Stimulated activated CD8-positive, alpha-beta memory T cell treated with anti-CD3 and anti-CD28 coated beads, Interleukin-7, amount 100 ng/mL, for 1 hour (primary cell): ENCODE results near the gene RFT1.

ENCODE experiments used
- DNase-seq, 2 donors: peaks; one replicate each; pipeline ENCODE4 v3.0.0-alpha.2; 2020; ENCODE audit warnings: low read depth in 2 of 2

RFT1 gene

GRCh38 chr3:53150247-53151085 is 20.2 kb upstream of the RFT1 start:
- DNase-seq, result no peak

- DNase-seq, result no peak
These were observed 19.5 kb upstream of the RFT1 start for GRCh38 chr3:53149699-53150098.

GRCh38 chr3:53149006-53149690 is 18.9 kb upstream of the RFT1 start:
- DNase-seq, result no peak

- no peak for DNase-seq
These were observed 17.7 kb upstream of the RFT1 start for GRCh38 chr3:53147903-53148400.

- no peak for DNase-seq
These were observed 17.1 kb upstream of the RFT1 start for GRCh38 chr3:53147151-53147902.

- DNase-seq, result no peak
These were observed 16.2 kb upstream of the RFT1 start for GRCh38 chr3:53146319-53146891.

- DNase-seq, result no peak
These were observed 15.5 kb upstream of the RFT1 start for GRCh38 chr3:53145713-53146080.

GRCh38 chr3:53144862-53145712 is 14.9 kb upstream of the RFT1 start:
- no peak for DNase-seq

- DNase-seq, result no peak
These were observed 14.2 kb upstream of the RFT1 start for GRCh38 chr3:53144446-53144845.

- DNase-seq, result no peak
These were observed 12.8 kb upstream of the RFT1 start for GRCh38 chr3:53142986-53143385.

GRCh38 chr3:53140847-53141845 is 10.9 kb upstream of the RFT1 start:
- no peak for DNase-seq

- no peak for DNase-seq
These were observed 9.9 kb upstream of the RFT1 start for GRCh38 chr3:53139906-53140846.

- DNase-seq, result no peak
These were observed 7.7 kb upstream of the RFT1 start for GRCh38 chr3:53137835-53138446.

- no peak for DNase-seq
These were observed 7.0 kb upstream of the RFT1 start for GRCh38 chr3:53137221-53137620.

- DNase-seq, result peak; percentile 27 to 38
These were observed 4.5 kb upstream of the RFT1 start for GRCh38 chr3:53134631-53135232.

- no peak for DNase-seq
These were observed 2.1 kb upstream of the RFT1 start for GRCh38 chr3:53132347-53132746.

- DNase-seq, result no peak
These were observed 861 bp upstream of the RFT1 start for GRCh38 chr3:53131096-53131495.

- no peak for DNase-seq
These were observed 891 bp downstream of the RFT1 start for GRCh38 chr3:53129344-53129743.
